Activated T-helper 1 cell treated with anti-CD3 and anti-CD28 coated beads, Interleukin-12 subunit alpha, Interleukin-12 subunit beta, Interleukin-2, Interleukin-4 antibody, amounts not matched to agents 30 ng/mL and 10 ng/mL and 1 ng/mL, durations not matched to agents 14 hours and 24 hours and 36 hours (primary cell): Measurements from ENCODE around the gene RENBP. TPM values are rescaled to one million over a fixed set of nuclear protein-coding genes. Genes with fewer than 3 reads are reported as not detected.

Experiments used
- DNase-seq: peaks from one replicate; pipeline ENCODE4 v3.0.0; 2021; ENCODE audit warnings: low spot score
- H3K27ac Mint-ChIP-seq: one replicate; pipeline ENCODE4 v1.8.0; 2021; ENCODE audit warnings: mild to moderate bottlenecking, mixed read lengths
- H3K27me3 Mint-ChIP-seq: one replicate; pipeline ENCODE4 v1.8.0; 2022; ENCODE audit warnings: mild to moderate bottlenecking, moderate library complexity, mixed read lengths; ENCODE audit not compliant: insufficient read depth
- H3K36me3 Mint-ChIP-seq: one replicate; pipeline ENCODE4 v1.8.0; 2021; ENCODE audit warnings: low read depth, mixed read lengths
- H3K4me1 Mint-ChIP-seq: one replicate; pipeline ENCODE4 v1.8.0; 2021; ENCODE audit warnings: low read depth, mixed read lengths
- H3K4me3 Mint-ChIP-seq: one replicate; pipeline ENCODE4 v1.8.0; 2021; ENCODE audit warnings: mild to moderate bottlenecking, moderate library complexity, mixed read lengths
- H3K9me3 Mint-ChIP-seq: one replicate; pipeline ENCODE4 v1.8.0; 2021; ENCODE audit warnings: mixed read lengths
- intact Hi-C: fragments of 100-400 bp; cut with micrococcal nuclease; formaldehyde crosslinking; loops from one replicate; pipeline ENCODE4 v1.15.1; 2024
- total RNA-seq: library from RNA; stranded (reverse); gene quantifications from 2 replicates; pipeline ENCODE4 v1.2.3, GENCODE V29; 2022

RENBP gene
- total RNA-seq, 1 donor from 2014 or later: 14.0 TPM

DNA sequence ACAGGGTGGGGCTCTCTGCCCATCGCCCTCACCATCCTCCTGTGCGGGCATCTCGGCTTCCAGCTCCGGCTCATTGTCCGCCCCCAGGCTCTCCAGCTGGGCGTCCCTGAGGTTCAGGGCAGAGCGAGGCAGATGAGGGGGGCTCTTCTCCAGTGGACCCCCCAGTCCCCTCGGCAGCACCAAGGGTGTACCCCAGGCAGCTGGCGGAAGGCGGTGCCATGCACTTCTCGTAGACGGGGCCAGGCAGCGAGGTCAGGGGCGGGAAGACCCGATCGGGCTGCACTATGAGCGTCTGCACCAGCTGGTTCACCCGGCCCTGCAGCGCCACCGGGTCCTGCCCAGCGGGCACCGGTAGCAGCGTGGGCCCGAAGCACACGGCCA is 34.5 kb downstream of the RENBP start:
- no peaks in the 10 kb centered on the region for H3K27me3 Mint-ChIP-seq
- H3K36me3 Mint-ChIP-seq: peaks cover 6% of the 10 kb centered on the region
- no peak overlapping the region for H3K27ac Mint-ChIP-seq
- H3K9me3 Mint-ChIP-seq: no peaks in the 10 kb centered on the region
- no peak for DNase-seq
- intact Hi-C loops: no loop called here
- no peaks in the 10 kb centered on the region for H3K4me1 Mint-ChIP-seq
- no peak overlapping the region for H3K4me3 Mint-ChIP-seq

DNA sequence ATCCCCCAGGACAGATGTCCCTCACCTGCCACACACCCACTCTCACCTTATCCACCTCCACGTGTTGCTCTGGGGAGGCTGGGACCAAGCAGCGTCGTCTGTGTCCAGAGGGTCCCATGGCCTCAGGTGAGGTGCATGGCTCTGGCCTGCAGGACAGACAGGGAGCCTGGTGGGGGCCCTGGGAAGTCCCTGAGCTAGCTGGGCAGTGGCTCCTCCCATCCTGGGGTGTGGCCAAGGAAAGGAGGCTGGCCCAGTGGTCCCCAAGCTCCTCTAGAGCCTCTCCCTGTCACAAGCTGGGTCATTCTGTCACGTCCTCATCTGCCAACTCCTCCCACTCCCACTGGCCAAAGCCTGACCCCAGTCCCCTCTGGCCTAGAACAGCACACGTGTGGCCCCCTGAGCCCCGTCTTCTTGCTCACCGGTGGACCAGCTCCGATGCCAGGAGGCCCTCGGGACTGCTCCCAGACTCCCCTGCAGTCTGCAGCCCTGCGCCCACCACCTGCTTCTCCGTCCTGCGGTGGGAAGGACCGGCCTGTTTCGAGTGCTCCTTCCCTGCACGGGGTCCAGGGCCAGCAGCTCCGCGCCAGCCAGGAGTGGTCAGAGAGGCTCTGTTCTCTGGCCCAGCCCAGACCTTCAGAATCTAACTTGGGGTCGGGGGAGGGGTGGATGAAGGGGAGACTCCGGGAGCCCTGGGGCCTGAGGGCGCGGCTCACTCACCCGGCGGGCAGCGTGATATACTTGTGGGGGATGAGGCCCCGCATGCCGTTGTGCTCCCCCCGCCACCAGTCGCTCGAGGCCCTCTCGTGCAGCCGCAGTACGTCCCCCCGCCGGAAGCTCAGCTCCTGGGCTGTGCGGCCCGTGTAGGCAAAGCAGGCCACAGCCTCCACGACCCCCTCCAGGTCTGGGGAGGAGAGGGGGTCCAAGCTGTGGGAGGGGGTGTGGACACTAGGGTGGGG is 35.1 kb downstream of the RENBP start:
- Mint-ChIP-seq H3K36me3 (peaks cover 6% of the 10 kb centered on the region), H3K27me3 (no peaks in the 10 kb centered on the region), H3K4me3 (no peak overlapping the region), H3K4me1 (no peaks in the 10 kb centered on the region), H3K27ac (no peak overlapping the region), H3K9me3 (no peaks in the 10 kb centered on the region)
- no peak for DNase-seq
- intact Hi-C loops: no loop called here

DNA sequence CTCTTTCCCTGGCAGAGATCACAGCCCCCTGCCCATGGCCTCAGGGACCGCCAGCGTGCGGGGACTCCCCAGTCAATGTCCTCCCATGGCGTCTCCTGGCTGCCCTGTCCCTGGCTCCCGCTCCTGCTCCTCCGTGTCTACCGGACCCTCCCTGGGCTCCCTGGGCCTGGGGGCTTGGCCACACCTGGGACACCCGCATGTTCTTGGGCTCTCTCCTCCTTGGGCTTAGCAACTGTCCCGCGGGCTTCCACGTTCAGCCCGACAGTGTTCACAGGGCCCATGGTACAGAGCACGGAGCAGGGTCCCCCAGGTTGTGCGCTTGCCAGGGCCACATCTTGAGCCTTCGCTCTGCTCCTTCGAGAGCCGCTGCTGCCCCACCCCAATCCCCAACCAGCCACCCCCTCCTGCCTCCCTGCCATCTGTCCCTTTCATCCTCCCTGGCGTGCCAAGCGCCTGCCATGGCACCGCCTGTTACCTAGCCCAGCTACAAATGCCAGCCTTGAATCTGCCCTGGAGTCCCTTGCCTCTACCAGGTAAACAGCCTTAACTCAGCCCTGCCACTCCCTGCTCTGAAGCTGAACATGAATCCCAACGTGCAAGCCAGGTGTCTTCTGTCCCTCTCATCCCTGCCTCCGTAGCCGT is 36.1 kb downstream of the RENBP start:
- Mint-ChIP-seq H3K27ac (no peak overlapping the region), H3K4me1 (peaks cover 8% of the 10 kb centered on the region), H3K27me3 (no peaks in the 10 kb centered on the region), H3K9me3 (no peaks in the 10 kb centered on the region), H3K4me3 (no peak overlapping the region), H3K36me3 (peaks cover 6% of the 10 kb centered on the region)
- intact Hi-C loops: no loop called here
- DNase-seq: no peak

DNA sequence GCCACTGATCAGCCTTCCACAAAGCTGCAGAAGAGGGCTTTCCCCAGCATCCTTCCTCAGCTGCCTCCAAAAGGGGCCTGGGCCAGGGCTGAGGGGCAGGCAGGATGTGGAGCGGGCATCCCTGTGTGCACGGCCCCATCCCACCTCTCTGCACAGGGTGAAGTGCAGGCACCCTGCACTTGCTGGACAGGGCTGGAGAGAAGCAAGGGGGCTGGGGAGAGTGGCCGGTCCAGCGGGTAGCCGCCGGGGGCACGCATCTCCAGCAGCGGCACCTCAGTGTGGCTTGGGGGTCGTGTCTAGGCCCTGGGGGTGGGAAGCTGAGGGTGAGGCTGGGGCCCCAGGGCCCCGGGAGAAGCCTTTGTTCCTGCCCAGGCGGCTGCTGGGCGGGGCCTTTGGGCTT is 37.0 kb downstream of the RENBP start:
- Mint-ChIP-seq H3K4me3 (no peak overlapping the region), H3K4me1 (peaks cover 12% of the 10 kb centered on the region), H3K27ac (no peak overlapping the region), H3K9me3 (no peaks in the 10 kb centered on the region), H3K27me3 (no peaks in the 10 kb centered on the region), H3K36me3 (peaks cover 6% of the 10 kb centered on the region)
- DNase-seq: no peak
- intact Hi-C loops: no loop called here

DNA sequence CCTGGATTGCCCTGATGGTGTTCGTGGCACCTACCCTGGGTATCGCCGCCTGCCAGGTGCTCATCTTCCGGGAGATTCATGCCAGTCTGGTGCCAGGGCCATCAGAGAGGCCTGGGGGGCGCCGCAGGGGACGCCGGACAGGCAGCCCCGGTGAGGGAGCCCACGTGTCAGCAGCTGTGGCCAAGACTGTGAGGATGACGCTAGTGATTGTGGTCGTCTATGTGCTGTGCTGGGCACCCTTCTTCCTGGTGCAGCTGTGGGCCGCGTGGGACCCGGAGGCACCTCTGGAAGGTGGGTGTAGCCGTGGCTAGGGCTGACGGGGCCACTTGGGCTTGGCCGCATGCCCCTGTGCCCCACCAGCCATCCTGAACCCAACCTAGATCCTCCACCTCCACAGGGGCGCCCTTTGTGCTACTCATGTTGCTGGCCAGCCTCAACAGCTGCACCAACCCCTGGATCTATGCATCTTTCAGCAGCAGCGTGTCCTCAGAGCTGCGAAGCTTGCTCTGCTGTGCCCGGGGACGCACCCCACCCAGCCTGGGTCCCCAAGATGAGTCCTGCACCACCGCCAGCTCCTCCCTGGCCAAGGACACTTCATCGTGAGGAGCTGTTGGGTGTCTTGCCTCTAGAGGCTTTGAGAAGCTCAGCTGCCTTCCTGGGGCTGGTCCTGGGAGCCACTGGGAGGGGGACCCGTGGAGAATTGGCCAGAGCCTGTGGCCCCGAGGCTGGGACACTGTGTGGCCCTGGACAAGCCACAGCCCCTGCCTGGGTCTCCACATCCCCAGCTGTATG is 38.1 kb downstream of the RENBP start:
- H3K27me3 Mint-ChIP-seq: no peaks in the 10 kb centered on the region
- no peak overlapping the region for H3K27ac Mint-ChIP-seq
- peaks cover 19% of the 10 kb centered on the region for H3K4me1 Mint-ChIP-seq
- H3K4me3 Mint-ChIP-seq: no peak overlapping the region
- intact Hi-C loops: no loop called here
- H3K9me3 Mint-ChIP-seq: no peaks in the 10 kb centered on the region
- no peak for DNase-seq
- H3K36me3 Mint-ChIP-seq: peaks cover 4% of the 10 kb centered on the region

DNA sequence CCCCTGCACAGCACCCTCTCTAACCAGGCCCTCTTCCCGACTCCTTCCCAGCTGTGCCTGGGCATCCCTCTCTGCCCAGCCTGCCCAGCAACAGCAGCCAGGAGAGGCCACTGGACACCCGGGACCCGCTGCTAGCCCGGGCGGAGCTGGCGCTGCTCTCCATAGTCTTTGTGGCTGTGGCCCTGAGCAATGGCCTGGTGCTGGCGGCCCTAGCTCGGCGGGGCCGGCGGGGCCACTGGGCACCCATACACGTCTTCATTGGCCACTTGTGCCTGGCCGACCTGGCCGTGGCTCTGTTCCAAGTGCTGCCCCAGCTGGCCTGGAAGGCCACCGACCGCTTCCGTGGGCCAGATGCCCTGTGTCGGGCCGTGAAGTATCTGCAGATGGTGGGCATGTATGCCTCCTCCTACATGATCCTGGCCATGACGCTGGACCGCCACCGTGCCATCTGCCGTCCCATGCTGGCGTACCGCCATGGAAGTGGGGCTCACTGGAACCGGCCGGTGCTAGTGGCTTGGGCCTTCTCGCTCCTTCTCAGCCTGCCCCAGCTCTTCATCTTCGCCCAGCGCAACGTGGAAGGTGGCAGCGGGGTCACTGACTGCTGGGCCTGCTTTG is 38.9 kb downstream of the RENBP start:
- no peak overlapping the region for H3K27ac Mint-ChIP-seq
- intact Hi-C loops: no loop called here

DNA sequence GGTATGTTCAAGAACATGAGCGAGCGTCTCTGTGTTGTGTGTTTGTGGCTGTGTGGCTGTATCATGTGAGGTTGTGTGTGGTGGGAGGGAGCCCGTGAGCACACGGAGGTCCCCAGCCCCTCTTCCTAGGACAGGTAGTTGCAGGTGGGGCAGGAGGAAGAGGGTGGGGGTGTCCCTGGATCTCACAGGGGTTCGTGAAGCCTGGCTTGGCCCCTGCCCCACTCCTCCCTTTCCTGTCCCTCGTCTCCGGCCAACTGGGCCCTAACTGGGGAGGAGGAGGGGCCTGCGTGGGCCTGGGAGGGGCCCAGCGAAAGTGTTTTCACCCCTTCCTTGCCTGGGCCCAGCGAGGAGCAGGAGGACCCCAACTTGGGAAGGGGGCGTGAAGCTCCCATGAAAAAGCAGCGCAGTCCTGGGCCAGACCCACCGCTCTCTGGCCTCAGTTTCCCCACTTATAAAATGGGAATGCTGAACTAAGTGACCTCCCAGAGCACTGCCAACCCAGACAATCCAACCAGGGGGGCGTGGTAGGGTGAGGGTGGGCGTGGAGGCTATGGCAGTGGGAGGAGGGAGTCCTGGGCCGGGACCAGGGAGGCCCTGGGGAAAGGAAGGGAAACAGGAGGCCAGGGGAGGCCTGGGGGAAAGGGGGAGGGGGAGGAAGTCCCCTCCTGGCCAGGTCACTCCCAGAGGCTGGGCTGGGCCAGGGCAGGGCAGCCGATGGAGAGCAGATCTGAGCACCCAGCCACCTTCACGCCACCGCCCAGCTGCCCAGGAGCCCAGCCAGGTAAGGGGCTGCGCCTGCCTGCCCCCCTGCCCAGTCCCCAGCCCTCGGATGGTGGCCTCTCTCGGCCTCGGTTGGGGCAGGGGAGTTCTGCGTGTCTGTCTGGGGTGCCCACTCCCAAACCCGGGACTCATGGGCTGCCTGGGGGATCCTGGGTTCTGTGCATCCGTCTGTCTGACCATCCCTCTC is 40.2 kb downstream of the RENBP start, which contains the start of gene AVPR2:
TSS of gene AVPR2 (plus strand) at position 683 of the 967 bp plus-strand sequence. CDS start 473 bp downstream, outside the sequence.
- no peaks in the 10 kb centered on the region for H3K9me3 Mint-ChIP-seq
- H3K4me1 Mint-ChIP-seq: peaks cover 29% of the 10 kb centered on the region
- peak within 1 kb of the TSS; percentile 65 for H3K27ac Mint-ChIP-seq
- H3K27me3 Mint-ChIP-seq: no peaks in the 10 kb centered on the region
- H3K36me3 Mint-ChIP-seq: peaks cover 2% of the 10 kb centered on the region
- intact Hi-C loops: loop anchor here (5.0 kb wide), 1 partner anchor 77 kb away; no protein-coding TSS in a partner anchor
- DNase-seq: no peak
- H3K4me3 Mint-ChIP-seq: peak within 1 kb of the TSS; percentile 39

More for the DNA sequence above, 38.9 kb downstream of the RENBP start:
- H3K27me3 Mint-ChIP-seq: no peaks in the 10 kb centered on the region
- no peaks in the 10 kb centered on the region for H3K9me3 Mint-ChIP-seq
- peaks cover 4% of the 10 kb centered on the region for H3K36me3 Mint-ChIP-seq
- H3K4me3 Mint-ChIP-seq: no peak overlapping the region
- H3K4me1 Mint-ChIP-seq: peaks cover 27% of the 10 kb centered on the region
- DNase-seq: no peak

DNA sequence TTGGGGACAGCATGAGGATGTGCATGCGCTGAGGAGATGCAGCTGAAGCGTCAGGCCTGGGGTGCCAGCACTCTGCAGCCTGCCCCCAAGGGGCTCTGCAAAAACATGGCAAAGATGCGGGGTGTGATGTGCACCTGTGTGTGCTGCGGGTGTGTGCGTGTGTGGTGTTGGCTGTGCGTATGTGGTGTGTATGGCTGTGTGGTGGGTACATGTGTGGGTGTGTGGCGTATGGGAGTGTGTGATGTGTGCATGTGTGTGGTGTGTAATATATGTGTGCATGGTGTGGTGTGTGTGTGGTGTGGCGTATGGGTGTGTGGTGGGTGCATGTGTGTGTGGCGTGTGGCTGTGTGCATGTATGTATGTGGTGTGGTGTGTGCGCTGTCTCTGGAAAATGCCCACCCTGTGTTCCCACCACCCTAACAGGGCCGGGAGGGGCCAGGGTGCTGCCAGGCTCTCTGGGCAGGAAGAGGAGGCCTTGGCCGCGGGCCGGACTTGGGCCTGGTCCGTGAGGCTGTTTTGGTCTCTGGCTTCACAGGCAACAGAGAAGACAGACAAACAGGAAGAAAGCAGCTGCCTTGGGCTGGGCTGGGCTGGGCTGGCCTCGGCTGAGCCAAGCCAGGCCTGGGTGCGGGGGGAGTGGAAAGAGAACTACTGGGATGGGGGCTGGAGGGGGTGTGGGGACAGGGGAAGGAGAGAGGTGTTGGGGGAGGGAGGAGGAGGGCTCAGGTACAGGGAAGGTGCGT is 41.0 kb downstream of the RENBP start:
- no peaks in the 10 kb centered on the region for H3K27me3 Mint-ChIP-seq
- peak overlapping the region; percentile 65 for H3K27ac Mint-ChIP-seq
- peaks cover 29% of the 10 kb centered on the region for H3K4me1 Mint-ChIP-seq
- no peaks in the 10 kb centered on the region for H3K9me3 Mint-ChIP-seq
- H3K4me3 Mint-ChIP-seq: peak overlapping the region; percentile 39
- intact Hi-C loops: loop anchor here (5.0 kb wide), 1 partner anchor 76 kb away; no protein-coding TSS in a partner anchor
- H3K36me3 Mint-ChIP-seq: peaks cover under 1% of the 10 kb centered on the region
- DNase-seq: no peak

DNA sequence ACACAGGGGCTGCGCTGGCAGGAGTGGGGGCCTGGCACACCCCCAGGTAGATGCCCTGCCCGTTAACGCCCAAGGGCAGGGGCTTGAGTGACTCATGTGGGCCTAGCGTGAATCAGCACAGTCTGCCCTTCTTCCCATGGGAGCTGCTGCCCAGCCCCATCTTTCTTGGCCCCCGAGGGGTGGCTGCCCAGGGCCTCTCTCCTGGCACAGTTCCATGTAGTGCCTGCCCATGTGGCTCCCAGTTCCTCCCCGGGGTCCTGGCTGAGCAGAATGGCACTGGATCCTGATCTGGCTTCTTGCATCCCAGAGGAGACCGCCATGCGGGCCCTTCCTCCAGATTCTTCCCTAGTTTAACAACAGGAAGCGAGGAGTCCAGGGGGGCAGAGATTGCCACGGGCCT is 42.1 kb downstream of the RENBP start:
- H3K9me3 Mint-ChIP-seq: no peaks in the 10 kb centered on the region
- no peak overlapping the region for H3K4me3 Mint-ChIP-seq
- no peak overlapping the region for H3K27ac Mint-ChIP-seq
- DNase-seq: no peak
- H3K27me3 Mint-ChIP-seq: no peaks in the 10 kb centered on the region
- H3K4me1 Mint-ChIP-seq: peaks cover 29% of the 10 kb centered on the region
- intact Hi-C loops: loop anchor here (5.0 kb wide), 1 partner anchor 75 kb away; no protein-coding TSS in a partner anchor
- H3K36me3 Mint-ChIP-seq: peaks cover 1% of the 10 kb centered on the region

DNA sequence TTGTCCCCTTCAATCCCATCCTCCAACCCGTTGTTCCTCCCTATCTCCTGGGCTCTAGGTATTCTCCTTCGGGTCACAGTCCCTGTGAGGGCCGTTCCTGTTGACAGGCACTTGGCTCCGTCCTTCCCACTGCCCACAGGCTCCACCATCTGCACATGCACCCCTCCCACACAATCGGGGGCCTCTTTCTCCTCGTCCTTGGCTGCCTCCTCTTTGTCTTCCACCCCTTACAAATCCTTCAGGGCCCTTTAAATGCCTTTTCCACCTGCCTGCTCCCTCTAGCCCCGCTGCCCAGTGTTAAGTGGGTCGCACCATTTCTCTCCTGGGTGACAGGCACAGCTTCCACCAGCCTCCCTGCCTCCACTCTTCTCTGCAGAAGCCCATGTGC is 42.7 kb downstream of the RENBP start:
- Mint-ChIP-seq H3K36me3 (peaks cover 1% of the 10 kb centered on the region), H3K4me1 (peaks cover 29% of the 10 kb centered on the region), H3K27ac (peak overlapping the region; percentile 58), H3K27me3 (no peaks in the 10 kb centered on the region), H3K9me3 (no peaks in the 10 kb centered on the region), H3K4me3 (peak overlapping the region; percentile 26)
- intact Hi-C loops: loop anchor here (1.0 to 5.0 kb wide), 2 partner anchors 46 to 74 kb away; no protein-coding TSS in a partner anchor
- no peak for DNase-seq
